Chondrocyte (in vitro differentiated cells): ENCODE results near the gene CFAP251. TPM values are rescaled to one million over a fixed set of nuclear protein-coding genes. Genes with fewer than 3 reads are reported as not detected.

ENCODE experiments used
- DNase-seq: peaks from one replicate; pipeline ENCODE4 v3.0.0; 2021; ENCODE audit warnings: mixed read lengths, low spot score
- H3K27ac Mint-ChIP-seq: one replicate; pipeline ENCODE4 v1.8.0; 2021; ENCODE audit warnings: mild to moderate bottlenecking, moderate library complexity, mixed read lengths; ENCODE audit not compliant: unreplicated experiment
- H3K27me3 Mint-ChIP-seq: 2 replicates; pipeline ENCODE4 v1.8.0; 2021; ENCODE audit warnings: low read depth, mixed read lengths
- H3K36me3 Mint-ChIP-seq: 2 replicates; pipeline ENCODE4 v1.8.0; 2021; ENCODE audit warnings: low read depth, mixed read lengths
- H3K4me1 Mint-ChIP-seq: 2 replicates; pipeline ENCODE4 v1.8.0; 2021; ENCODE audit warnings: low read depth, mild to moderate bottlenecking, mixed read lengths
- H3K4me3 Mint-ChIP-seq: one replicate; pipeline ENCODE4 v1.8.0; 2021; ENCODE audit warnings: mild to moderate bottlenecking, moderate library complexity, mixed read lengths; ENCODE audit not compliant: unreplicated experiment
- H3K9me3 Mint-ChIP-seq: 2 replicates; pipeline ENCODE4 v1.8.0; 2021; ENCODE audit warnings: low read depth, mixed read lengths
- CTCF ChIP-seq: fragments of 200-600 bp; sonication (generic); IDR thresholded peaks from 2 replicates; pipeline ENCODE4 v1.5.0; 2021; ENCODE audit warnings: antibody characterized with exemption, mild to moderate bottlenecking, moderate library complexity
- total RNA-seq: library from RNA; stranded (reverse); gene quantifications from 3 replicates; pipeline ENCODE4 v1.2.1, GENCODE V29; 2021

Gene CFAP251
- total RNA-seq, 1 donor from 2014 or later: 4.5 TPM

- Mint-ChIP-seq H3K27ac (no peak overlapping the region), H3K4me1 (peaks cover 10% of the 10 kb centered on the region), H3K9me3 (peaks cover 7% of the 10 kb centered on the region), H3K27me3 (no peaks in the 10 kb centered on the region), H3K36me3 (peaks cover 45% of the 10 kb centered on the region), H3K4me3 (no peak overlapping the region)
- TF ChIP-seq CTCF: no peak
- DNase-seq: no peak
Measured at GRCh38 chr12:121932176-121932536, 13.8 kb downstream of the CFAP251 start.

GRCh38 chr12:121932914-121933521 lies 14.6 kb downstream of the CFAP251 start:
- no peak for TF ChIP-seq CTCF
- H3K4me1 Mint-ChIP-seq: peaks cover 4% of the 10 kb centered on the region

GRCh38 chr12:121933522-121934308 lies 15.3 kb downstream of the CFAP251 start:
- no peak for TF ChIP-seq CTCF
- peak overlapping the region; percentile 22 for H3K27ac Mint-ChIP-seq

More at GRCh38 chr12:121932914-121933521, 14.6 kb downstream of the CFAP251 start:
- Mint-ChIP-seq H3K27ac (no peak overlapping the region), H3K9me3 (peaks cover 8% of the 10 kb centered on the region), H3K27me3 (no peaks in the 10 kb centered on the region), H3K36me3 (peaks cover 52% of the 10 kb centered on the region), H3K4me3 (no peak overlapping the region)
- DNase-seq: no peak

GRCh38 chr12:121934309-121934664 lies 15.9 kb downstream of the CFAP251 start:
- Mint-ChIP-seq H3K27me3 (no peaks in the 10 kb centered on the region), H3K9me3 (peaks cover 8% of the 10 kb centered on the region), H3K4me1 (peaks cover 4% of the 10 kb centered on the region), H3K4me3 (no peak overlapping the region), H3K36me3 (peaks cover 53% of the 10 kb centered on the region), H3K27ac (no peak overlapping the region)
- no peak for DNase-seq
- no peak for TF ChIP-seq CTCF

More at GRCh38 chr12:121933522-121934308, 15.3 kb downstream of the CFAP251 start:
- H3K4me3 Mint-ChIP-seq: no peak overlapping the region
- no peak for DNase-seq
- peaks cover 52% of the 10 kb centered on the region for H3K36me3 Mint-ChIP-seq
- peaks cover 4% of the 10 kb centered on the region for H3K4me1 Mint-ChIP-seq
- peaks cover 8% of the 10 kb centered on the region for H3K9me3 Mint-ChIP-seq
- no peaks in the 10 kb centered on the region for H3K27me3 Mint-ChIP-seq

GRCh38 chr12:121937654-121938053 lies 19.3 kb downstream of the CFAP251 start:
- Mint-ChIP-seq H3K9me3 (peaks cover 8% of the 10 kb centered on the region), H3K27ac (no peak overlapping the region), H3K36me3 (peaks cover 48% of the 10 kb centered on the region), H3K27me3 (no peaks in the 10 kb centered on the region), H3K4me3 (no peak overlapping the region), H3K4me1 (peaks cover 9% of the 10 kb centered on the region)
- no peak for DNase-seq
- TF ChIP-seq CTCF: no peak
